Dendritic cell treated with granulocyte-macrophage colony-stimulating factor and Interleukin-4, amounts not matched to agents 40 ng/mL and 50 ng/mL, for 4 days (primary cell): ENCODE data around the gene AGO1.

ENCODE experiments used
- H3K27ac Mint-ChIP-seq: one replicate; pipeline ENCODE4 v1.8.0; 2022; ENCODE audit warnings: mild to moderate bottlenecking, mixed read lengths
- H3K27me3 Mint-ChIP-seq: one replicate; pipeline ENCODE4 v1.8.0; 2022; ENCODE audit warnings: mild to moderate bottlenecking, mixed read lengths
- H3K36me3 Mint-ChIP-seq: one replicate; pipeline ENCODE4 v1.8.0; 2022; ENCODE audit warnings: low read depth, mixed read lengths
- H3K4me1 Mint-ChIP-seq: one replicate; pipeline ENCODE4 v1.8.0; 2022; ENCODE audit warnings: low read depth, mixed read lengths
- H3K4me3 Mint-ChIP-seq: one replicate; pipeline ENCODE4 v1.8.0; 2022; ENCODE audit warnings: mild to moderate bottlenecking, moderate library complexity, mixed read lengths
- H3K9me3 Mint-ChIP-seq: one replicate; pipeline ENCODE4 v1.8.0; 2022; ENCODE audit warnings: mixed read lengths
- intact Hi-C: fragments of 100-400 bp; cut with micrococcal nuclease; formaldehyde crosslinking; loops from one replicate; pipeline ENCODE4 v1.15.0; 2022

AGO1 gene

DNA sequence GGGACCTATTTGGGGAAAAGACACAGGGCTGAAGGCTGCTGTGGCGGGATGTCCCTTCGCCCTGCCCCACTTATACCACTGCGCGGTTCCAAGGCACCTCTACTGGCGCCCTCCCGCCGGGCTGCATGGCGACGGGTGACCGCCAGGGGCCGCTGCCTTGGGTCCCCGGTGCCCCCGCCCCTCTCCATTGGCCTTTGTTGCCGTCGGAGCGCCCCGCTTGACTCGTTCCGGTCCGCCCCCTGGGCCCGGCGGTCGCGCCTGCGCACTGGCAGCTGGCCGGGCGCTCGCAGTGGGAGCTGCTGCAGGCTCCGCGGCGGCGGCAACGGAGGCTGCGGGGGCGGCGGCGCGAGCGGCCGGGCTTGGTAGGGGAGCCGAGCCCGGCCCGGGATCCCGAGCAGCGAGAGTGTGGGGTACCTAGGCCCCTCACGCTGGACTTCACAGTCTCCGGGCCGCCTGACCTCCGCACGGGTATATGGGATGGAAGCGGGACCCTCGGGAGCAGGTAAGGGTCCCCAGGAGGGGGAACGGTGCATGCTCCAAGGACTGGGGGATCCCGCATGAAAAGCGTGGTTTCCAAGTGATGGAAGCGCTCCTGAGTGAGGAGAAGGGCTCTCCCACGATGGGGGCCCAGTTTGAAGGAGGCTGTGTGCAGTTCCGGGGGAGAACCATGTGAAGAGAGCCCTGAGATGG is at the start of gene AGO1:
TSS of gene AGO1 (plus strand) at position 265 of the 690 bp plus-strand sequence. CDS start at position 478, 213 bp downstream.
- Mint-ChIP-seq H3K4me1 (peaks cover 48% of the 10 kb centered on the region), H3K9me3 (no peaks in the 10 kb centered on the region), H3K27me3 (no peaks in the 10 kb centered on the region), H3K27ac (peak within 1 kb of the TSS; percentile 88), H3K36me3 (peaks cover 7% of the 10 kb centered on the region), H3K4me3 (peak within 1 kb of the TSS; percentile 97)
- intact Hi-C loops, result loop anchor here (10.0 kb wide), 1 partner anchor 52 kb away; the partner anchor contains the start of gene AGO3

DNA sequence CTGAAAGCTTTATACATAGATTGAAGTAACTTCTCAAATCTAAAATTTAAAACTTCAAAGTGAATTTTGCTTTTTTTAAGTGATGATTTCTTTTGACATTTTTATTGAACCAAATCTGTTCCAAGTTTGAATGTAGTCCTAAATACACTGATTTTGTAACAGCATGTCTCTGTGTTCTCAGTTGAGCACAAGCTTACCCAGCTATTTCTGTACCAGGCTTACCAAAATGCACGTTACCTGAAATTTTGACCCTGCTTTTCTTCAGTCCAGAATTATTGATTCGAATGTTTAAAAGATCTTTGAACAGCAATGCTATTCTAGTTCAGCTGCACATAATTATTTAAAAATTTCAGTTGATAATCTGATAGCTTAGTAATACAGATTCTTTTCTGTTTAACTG is 49.6 kb upstream of the AGO1 start:
- Mint-ChIP-seq H3K36me3 (peaks cover 95% of the 10 kb centered on the region), H3K27me3 (no peaks in the 10 kb centered on the region), H3K9me3 (no peaks in the 10 kb centered on the region), H3K4me1 (peaks cover 15% of the 10 kb centered on the region), H3K4me3 (no peak overlapping the region), H3K27ac (no peak overlapping the region)
- intact Hi-C loops, result no loop called here

DNA sequence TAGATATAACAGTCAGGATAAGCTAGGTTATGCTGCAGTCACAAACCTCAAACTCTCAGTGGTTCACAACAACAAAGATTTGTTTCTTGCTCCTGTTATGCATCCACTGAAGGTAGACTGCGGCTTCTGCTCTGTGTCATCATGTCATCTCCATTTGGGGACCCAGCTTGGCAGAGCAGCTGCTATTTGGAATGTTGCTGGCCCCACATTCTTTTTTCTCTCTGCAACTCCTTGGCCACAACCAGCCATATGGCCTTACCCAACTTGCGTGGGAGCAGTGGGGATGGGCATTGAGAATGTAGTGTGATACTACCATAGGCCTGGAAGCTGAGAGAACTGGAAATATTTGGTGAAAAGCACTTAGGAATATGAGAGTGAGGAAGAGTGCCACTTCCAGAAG is 48.8 kb upstream of the AGO1 start:
- Mint-ChIP-seq H3K4me3 (no peak overlapping the region), H3K36me3 (peaks cover 95% of the 10 kb centered on the region), H3K27me3 (no peaks in the 10 kb centered on the region), H3K27ac (no peak overlapping the region), H3K9me3 (no peaks in the 10 kb centered on the region), H3K4me1 (peaks cover 23% of the 10 kb centered on the region)
- intact Hi-C loops, result no loop called here

DNA sequence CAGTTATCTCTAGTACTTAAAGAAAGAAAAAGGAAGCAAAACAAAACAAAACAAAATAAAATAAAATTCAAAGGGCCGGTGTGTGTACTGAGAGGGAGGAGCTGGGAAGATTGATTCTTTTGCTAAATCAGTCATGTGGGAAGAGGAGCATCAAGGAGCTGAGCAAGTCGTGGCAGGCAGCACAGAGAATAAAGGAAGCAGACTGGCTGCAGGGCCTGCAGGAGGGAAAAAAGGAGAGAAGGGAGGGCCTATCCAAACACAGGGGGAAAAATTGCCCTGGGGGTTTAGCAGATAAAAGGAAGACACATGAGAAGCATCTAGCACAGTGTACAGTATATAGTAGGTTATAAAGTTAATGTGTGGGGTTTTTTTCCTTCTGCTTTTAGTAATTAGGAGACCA is 47.6 kb upstream of the AGO1 start:
- intact Hi-C loops, result no loop called here
- Mint-ChIP-seq H3K36me3 (peaks cover 100% of the 10 kb centered on the region), H3K4me3 (no peak overlapping the region), H3K27me3 (no peaks in the 10 kb centered on the region), H3K27ac (peak overlapping the region; percentile 16), H3K9me3 (no peaks in the 10 kb centered on the region), H3K4me1 (peaks cover 25% of the 10 kb centered on the region)

DNA sequence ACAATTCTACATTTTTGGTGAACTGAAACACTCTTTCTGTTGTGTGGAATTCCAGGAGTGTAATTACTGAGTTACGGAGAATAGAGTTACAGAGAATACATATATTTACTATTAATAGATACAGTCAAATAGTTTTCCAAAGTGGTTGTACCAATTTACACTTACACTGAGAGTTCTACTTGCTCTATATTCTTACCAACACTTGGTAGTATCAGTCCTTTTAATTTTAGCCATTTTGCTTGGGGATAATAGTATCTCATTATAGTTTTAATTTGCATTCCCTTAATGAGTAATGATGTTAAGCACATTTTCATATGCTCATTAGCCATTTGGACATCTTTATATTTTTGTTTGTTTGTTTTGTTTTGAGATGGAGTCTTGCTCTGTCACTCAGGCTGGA is 46.3 kb upstream of the AGO1 start:
- no peak overlapping the region for H3K27ac Mint-ChIP-seq
- H3K4me3 Mint-ChIP-seq, result no peak overlapping the region
- intact Hi-C loops, result no loop called here

DNA sequence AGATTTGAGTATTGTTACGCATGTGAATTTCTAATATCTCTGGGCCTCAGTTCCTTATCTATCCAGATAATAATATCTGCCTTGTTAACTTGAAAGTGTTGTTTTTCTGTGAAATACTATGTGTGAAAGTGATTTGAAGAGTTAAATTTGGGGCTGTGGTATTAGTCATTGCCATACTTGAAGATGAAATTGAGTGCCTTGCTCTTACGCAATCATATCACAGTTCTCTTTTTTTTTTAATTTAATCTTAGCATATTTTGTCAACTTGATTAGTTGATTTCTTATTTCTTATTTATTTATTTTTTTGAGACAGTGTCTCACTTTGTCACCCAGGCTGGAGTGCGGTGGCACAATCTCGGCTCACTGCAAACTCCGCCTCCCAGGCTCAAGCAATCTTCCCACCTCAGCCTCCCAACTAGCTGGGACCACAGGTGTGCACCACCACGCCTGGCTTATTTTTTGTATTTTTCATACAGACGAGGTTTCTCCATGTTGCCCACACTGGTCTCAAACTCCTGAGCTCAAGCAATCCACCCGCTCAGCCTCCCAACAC is 44.2 kb upstream of the AGO1 start:
- intact Hi-C loops, result no loop called here
- peaks cover 20% of the 10 kb centered on the region for H3K4me1 Mint-ChIP-seq
- H3K4me3 Mint-ChIP-seq, result no peak overlapping the region
- no peaks in the 10 kb centered on the region for H3K27me3 Mint-ChIP-seq
- peaks cover 100% of the 10 kb centered on the region for H3K36me3 Mint-ChIP-seq
- H3K27ac Mint-ChIP-seq, result peak overlapping the region; percentile 53
- no peaks in the 10 kb centered on the region for H3K9me3 Mint-ChIP-seq

More for the DNA sequence above, 46.3 kb upstream of the AGO1 start:
- no peaks in the 10 kb centered on the region for H3K9me3 Mint-ChIP-seq
- peaks cover 100% of the 10 kb centered on the region for H3K36me3 Mint-ChIP-seq
- peaks cover 25% of the 10 kb centered on the region for H3K4me1 Mint-ChIP-seq
- no peaks in the 10 kb centered on the region for H3K27me3 Mint-ChIP-seq

DNA sequence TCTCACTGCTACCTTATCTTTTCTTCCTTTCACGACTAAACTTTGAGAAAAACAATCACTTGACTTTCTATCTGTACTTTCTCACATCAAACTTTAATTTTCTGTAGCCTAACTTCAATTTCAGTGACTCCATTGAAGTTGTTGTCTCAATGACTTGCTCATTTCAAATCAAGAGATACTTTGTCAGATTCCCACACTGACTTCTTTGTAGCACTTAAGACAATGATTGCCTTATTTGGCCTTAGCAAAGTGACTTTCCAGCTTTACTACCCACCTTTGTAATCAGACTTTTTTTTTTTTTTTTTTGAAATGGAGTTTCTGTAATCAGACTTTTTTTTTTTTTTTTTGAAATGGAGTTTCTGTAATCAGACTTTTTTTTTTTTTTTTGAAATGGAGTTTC is 38.2 kb upstream of the AGO1 start:
- H3K9me3 Mint-ChIP-seq, result no peaks in the 10 kb centered on the region
- H3K4me3 Mint-ChIP-seq, result no peak overlapping the region
- peaks cover 7% of the 10 kb centered on the region for H3K4me1 Mint-ChIP-seq
- no peaks in the 10 kb centered on the region for H3K27me3 Mint-ChIP-seq
- intact Hi-C loops, result no loop called here
- H3K36me3 Mint-ChIP-seq, result peaks cover 68% of the 10 kb centered on the region
- no peak overlapping the region for H3K27ac Mint-ChIP-seq

DNA sequence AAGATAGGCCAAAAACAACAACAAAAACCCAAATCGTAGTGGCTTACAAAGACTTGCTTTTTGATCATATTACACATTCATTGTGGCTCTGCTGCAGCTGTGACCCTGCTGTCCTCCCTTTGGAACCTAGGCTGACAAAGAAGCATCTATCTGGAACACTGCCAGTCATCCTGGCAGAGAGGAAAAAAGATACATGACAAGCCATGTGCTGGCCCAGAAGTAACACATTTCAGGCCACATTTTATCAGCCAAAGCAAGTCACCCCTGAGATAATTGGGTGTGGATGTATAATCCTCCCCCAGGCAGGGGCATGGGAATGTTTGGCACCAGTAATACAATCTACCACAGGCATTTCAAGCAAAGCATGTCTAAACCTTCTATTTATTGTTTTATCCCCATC is 37.2 kb upstream of the AGO1 start:
- intact Hi-C loops, result no loop called here
- no peak overlapping the region for H3K27ac Mint-ChIP-seq
- H3K36me3 Mint-ChIP-seq, result peaks cover 68% of the 10 kb centered on the region
- H3K4me1 Mint-ChIP-seq, result peaks cover 7% of the 10 kb centered on the region
- H3K4me3 Mint-ChIP-seq, result no peak overlapping the region
- H3K9me3 Mint-ChIP-seq, result no peaks in the 10 kb centered on the region
- no peaks in the 10 kb centered on the region for H3K27me3 Mint-ChIP-seq

DNA sequence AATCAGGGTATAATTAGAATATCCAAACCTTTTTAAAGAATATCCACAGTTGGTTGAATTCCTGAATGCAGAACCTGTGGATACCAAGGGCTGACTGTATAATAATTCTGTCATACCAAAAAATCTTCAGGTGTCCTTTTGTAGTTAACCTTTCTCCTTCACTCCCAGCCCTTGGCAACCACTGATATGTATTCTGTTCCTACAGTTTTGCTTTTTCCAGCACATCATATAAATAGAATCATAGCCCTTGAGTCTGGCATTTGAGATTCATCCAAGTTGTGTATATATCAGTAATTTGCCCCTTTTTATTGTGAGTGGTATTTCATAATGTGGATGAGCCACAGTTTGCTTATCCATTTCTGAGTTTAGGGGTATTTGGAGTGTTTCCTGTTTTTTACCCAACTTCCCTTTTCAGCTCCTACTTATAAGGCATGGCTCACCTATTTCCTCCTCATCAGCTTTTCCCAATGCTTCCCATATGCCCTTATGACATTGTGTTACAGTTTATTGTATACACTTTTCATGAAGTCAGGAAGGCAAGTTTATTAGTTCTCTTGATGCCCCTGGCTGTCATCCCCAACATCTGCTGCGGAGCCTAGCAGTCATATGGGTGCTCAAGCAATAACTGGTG is 35.0 kb upstream of the AGO1 start:
- intact Hi-C loops, result no loop called here
- Mint-ChIP-seq H3K27me3 (no peaks in the 10 kb centered on the region), H3K4me3 (no peak overlapping the region), H3K27ac (no peak overlapping the region), H3K36me3 (peaks cover 68% of the 10 kb centered on the region), H3K9me3 (no peaks in the 10 kb centered on the region), H3K4me1 (peaks cover 7% of the 10 kb centered on the region)

DNA sequence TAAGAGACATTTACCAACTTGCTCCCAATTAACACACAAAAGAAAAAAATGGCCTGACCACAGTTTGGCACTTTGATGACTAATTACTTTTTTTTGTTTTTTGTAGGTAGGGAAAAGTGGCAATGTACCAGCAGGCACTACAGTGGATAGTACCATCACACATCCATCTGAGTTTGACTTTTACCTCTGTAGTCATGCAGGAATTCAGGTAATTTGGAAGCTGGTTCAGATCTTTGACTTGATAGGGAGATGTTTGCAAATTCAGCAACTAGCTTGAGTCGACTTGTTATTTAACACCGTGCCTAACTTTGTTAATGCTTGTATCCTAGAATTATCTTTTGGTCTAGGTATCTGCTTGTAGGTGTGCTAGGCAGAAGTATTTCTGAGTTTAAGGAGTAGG is 33.0 kb upstream of the AGO1 start:
- H3K27me3 Mint-ChIP-seq, result no peaks in the 10 kb centered on the region
- intact Hi-C loops, result no loop called here
- H3K4me3 Mint-ChIP-seq, result no peak overlapping the region
- no peaks in the 10 kb centered on the region for H3K9me3 Mint-ChIP-seq
- peaks cover 7% of the 10 kb centered on the region for H3K4me1 Mint-ChIP-seq
- H3K27ac Mint-ChIP-seq, result no peak overlapping the region
- peaks cover 68% of the 10 kb centered on the region for H3K36me3 Mint-ChIP-seq

DNA sequence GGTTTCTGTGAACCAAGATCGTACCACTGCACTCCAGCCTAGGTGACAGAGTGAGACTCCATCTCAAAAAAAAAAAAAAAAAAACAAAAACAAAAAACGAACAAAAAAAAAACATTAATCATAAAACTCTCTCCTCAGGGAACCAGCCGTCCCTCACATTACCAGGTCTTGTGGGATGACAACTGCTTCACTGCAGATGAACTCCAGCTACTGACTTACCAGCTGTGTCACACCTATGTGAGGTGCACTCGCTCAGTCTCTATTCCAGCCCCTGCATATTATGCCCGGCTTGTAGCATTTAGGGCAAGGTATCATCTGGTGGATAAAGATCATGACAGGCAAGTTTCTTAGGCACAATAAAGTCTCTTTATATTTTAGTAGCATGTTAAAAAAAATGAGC is 32.3 kb upstream of the AGO1 start:
- no peaks in the 10 kb centered on the region for H3K27me3 Mint-ChIP-seq
- H3K9me3 Mint-ChIP-seq, result no peaks in the 10 kb centered on the region
- no peak overlapping the region for H3K27ac Mint-ChIP-seq
- peaks cover 7% of the 10 kb centered on the region for H3K4me1 Mint-ChIP-seq
- intact Hi-C loops, result no loop called here
- no peak overlapping the region for H3K4me3 Mint-ChIP-seq
- H3K36me3 Mint-ChIP-seq, result peaks cover 68% of the 10 kb centered on the region

DNA sequence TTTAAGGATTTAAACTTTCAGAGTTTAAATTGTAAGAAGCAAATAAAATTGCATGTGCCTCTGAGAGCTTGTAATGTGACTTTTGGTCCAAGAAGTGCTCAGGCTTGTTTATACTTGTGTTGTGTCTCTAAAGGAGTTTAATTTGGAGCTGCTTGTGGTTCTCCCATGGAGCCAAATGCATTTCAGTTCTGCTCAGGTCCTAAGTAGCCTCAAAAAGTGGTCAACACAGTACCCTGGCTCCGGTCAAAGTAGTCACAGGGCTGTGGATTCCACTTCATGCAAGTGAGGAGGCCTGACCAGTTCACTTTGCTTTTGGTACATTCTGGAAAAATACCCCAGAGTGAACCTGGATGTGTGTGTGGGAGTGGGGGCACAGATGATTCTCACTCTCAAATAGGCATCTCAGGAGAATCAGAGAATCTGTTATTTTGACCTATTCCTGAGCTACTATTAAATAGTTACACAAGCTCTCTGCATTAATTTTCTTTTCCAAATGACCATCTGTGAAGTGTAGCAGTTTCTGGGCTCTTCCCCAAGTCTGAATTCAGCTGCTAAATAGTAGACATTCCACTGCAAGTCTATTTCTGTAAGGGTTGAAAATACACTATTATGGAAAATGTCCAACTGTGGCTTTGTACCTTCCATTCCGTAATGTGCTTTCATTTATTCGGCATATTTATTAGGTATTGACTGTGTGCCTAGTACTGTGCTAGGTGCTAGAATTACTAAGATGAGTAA is 31.7 kb upstream of the AGO1 start:
- no peak overlapping the region for H3K27ac Mint-ChIP-seq
- intact Hi-C loops, result no loop called here
- peaks cover 68% of the 10 kb centered on the region for H3K36me3 Mint-ChIP-seq
- H3K9me3 Mint-ChIP-seq, result no peaks in the 10 kb centered on the region
- H3K4me1 Mint-ChIP-seq, result peaks cover 7% of the 10 kb centered on the region
- H3K27me3 Mint-ChIP-seq, result no peaks in the 10 kb centered on the region
- H3K4me3 Mint-ChIP-seq, result no peak overlapping the region

DNA sequence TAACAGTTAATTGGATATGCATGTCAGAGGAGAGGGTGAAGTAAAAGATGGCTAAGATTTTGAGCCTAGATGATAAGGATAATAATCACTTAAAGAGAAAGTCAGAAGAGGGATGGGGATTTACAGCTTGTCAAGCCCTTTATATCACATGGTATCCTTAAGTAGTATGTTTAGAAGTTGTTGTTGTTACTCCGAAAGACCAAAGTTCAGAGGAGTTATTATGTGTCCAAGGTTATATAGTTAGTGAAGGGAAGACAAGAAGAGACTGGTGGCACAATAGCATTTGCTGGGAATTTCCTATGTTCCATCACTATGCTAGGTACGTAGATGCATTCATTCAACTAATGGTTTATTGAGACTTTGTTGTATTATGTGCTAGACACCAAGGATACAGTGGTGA is 30.8 kb upstream of the AGO1 start:
- peaks cover 7% of the 10 kb centered on the region for H3K4me1 Mint-ChIP-seq
- H3K9me3 Mint-ChIP-seq, result no peaks in the 10 kb centered on the region
- H3K27ac Mint-ChIP-seq, result no peak overlapping the region
- intact Hi-C loops, result no loop called here
- peaks cover 71% of the 10 kb centered on the region for H3K36me3 Mint-ChIP-seq
- H3K4me3 Mint-ChIP-seq, result no peak overlapping the region
- H3K27me3 Mint-ChIP-seq, result no peaks in the 10 kb centered on the region
